Mammary epithelial cell (primary cell): ENCODE results near the gene SFTA2.

ENCODE experiments used
- CTCF ChIP-seq, 2 donors: IDR thresholded peaks in 1 of 2; conservative IDR thresholded peaks in 1 of 2; 2 replicates each; pipeline ENCODE4 v1.5.1; 2011 to 2012; ENCODE audit warnings: inconsistent platforms in 2 of 2, low read length in 2 of 2, mild to moderate bottlenecking in 2 of 2, control low read depth in 1 of 2, low read depth in 1 of 2; ENCODE audit not compliant: insufficient read depth in 1 of 2; ENCODE audit errors: extremely low read depth in 1 of 2
- EZH2 ChIP-seq: IDR thresholded peaks from 2 replicates; pipeline ENCODE4 v1.6.1; 2012; ENCODE audit warnings: low read length, inconsistent platforms, borderline replicate concordance

- no peak for TF ChIP-seq CTCF (conservative IDR thresholded peaks at IDR 0.05 in 1 of 2, IDR thresholded peaks at IDR 0.05 in 1 of 2; ENCODE audit: extremely low read depth in 1 of 2, insufficient read depth in 1 of 2, low read depth in 1 of 2, low read length in 2 of 2)
- TF ChIP-seq EZH2: no peak
Measured at GRCh38 chr6:30889921-30890645, 41.9 kb downstream of the SFTA2 start.
